ENCODE data around the gene EGLN2. TPM values are rescaled to one million over a fixed set of nuclear protein-coding genes. Genes with fewer than 3 reads are reported as not detected.
"Not testable (repeated sequence)": the region's sequence is repeated elsewhere in the genome, so short reads cannot be mapped to it uniquely, and the experiment has no call there.

EGLN2 gene
- total RNA-seq, 1 donor from 2014 or later: 58.0 TPM

DNA sequence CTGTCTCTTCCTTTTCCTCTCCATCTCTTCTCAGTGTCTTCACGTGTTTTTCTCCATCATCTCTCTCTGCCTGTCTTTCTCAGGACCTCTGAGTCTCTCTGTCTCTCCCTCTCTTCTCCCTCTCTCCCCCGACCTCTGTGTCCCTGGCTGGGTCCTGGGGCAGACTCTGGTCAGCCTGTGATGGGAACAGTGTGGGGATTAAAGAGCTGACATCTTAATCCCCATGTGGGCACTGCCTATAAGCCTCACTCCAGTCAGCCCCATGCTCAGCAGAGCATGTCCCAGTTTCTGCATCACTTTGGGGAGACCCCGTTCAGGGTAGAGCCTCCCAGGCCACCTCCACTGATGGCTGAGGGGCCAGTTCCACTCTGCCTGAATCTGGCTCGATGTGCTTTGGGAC is 16.2 kb downstream of the EGLN2 start:
- DNase-seq (ENCODE audit: low spot score): no peak

DNA sequence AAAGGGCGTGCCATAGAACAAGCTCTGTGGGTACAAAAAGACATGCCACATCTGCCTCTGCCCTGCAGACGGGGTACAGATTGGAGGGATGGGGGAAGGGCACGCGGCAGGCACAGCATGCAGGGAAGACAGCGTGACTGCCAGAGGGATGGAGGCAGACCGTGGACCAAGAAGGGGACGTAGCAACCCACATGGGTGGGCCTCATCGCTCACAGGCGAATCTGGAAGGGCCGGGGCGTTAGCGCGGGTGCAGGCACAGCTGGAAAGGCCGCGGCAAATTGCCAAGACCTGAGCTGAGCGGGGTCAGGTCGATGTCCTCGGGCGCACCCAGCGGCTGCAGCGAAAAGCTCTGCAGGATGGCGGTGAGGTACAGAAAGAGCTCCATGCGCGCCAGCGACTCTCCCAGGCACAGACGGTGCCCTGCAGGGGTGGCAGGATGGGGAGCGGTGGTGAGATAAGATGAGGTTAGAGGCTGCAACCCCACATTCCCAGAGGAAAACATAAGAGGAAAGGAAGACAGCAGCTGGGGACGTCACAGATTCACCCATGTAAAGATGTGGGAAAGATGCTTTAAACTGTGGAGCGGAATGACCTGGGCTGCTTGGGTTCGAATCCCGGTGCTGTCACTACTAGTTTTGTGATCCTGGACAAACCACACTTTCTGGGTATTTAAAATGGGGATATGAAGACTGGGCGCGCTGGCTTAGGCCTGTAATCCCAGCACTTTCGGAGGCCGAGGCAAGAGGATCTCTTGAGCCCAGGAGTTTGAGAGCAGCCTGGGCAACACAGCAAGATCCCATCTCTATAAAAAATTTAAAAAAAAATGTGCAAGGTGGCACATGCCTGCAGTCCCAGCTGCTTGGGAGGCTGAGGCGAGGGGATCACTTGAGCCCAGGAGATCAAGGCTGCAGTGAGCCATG is 19.7 kb downstream of the EGLN2 start:
- DNase-seq (ENCODE audit: low spot score): peak; percentile 69

DNA sequence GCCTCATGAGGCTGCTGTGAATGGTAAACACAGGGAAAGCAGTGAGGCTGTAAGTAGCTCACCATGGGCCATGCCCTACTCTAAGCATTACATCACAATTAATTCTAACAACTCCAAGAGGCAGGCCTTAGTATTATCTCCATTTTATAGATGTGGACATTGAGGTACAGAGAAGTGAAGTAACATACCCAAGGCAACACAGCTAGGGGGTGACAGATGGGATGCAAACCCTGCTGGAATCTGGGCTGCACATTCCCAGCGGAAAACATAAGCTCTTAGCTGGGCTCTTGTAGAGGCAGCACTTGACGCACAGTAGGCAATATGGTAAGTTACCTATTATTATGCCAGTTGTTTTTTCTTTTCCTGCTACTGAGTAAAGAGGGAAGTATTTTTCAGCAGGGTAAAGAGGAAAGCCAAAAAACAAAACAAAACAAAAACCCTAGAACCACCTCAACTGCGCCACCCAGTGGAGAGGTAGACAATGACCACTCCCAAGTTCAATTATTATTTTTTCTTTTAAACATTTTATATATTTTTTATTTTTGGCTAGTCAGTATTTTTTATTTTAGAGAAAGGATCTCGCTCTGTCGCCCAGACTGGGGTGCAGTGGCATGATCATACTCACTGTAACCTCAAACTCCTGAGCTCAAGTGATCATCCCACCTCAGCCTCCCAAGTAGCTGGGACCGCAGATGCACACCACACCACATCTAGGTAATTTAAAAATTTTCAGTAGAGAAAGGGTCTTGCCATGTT is 20.7 kb downstream of the EGLN2 start:
- not testable (repeated sequence) for DNase-seq (ENCODE audit: low spot score)

DNA sequence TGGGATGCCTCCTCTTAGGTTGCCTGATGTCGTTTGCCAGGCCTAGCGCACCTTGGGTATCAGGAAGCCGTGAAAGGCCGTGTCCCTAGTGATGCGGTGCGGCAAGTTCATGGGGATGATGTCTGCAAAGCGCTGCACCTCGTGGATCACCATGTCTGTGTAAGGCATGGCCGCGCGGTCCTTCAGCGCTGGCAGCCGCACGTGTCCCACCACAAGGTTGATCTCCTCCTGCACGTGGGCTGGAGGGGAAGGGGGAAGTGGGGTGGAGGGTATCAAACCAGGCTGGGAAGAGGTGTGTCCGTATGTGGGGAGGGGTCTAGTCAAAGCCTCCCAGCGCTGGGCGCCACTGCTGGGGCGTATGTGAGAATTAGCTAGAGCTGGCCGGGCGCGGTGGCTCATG is 23.2 kb downstream of the EGLN2 start:
- no peak for DNase-seq (ENCODE audit: low spot score)

DNA sequence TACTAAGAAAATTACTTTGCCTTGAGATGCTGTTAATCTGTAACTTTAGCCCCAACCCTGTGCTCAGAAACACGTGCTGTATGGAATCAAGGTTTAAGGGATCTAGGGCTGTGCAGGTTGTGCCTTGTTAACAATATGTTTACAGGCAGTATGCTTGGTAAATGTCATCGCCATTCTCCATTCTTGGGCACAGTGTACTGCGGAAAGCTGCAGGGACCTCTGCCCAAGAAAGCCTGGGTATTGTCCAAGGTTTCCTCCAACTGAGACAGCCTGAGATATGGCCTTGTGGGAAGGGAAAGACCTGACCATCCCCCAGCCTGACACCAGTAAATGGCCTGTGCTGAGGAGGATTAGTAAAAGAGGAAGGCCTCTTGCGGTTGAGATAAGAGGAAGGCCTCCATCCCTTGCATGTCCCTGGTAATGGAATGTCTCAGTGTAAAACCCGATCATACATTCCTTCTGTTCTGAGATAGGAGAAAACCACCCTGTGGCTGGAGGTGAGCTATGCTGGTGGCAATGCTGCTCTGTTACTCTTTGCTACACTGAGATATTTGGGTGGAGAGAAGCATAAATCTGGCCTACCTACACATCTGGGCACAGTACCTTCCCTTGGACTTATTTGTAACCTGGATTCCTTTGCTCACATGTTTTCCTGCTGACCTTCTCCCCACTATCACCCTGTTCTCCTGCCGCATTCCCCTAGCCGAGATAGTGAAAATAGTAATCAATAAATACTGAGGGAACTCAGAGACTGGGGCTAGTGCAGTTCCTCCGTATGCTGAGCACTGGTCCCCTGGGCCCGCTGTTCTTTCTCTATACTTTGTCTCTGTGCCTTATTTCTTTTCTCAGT is 23.9 kb downstream of the EGLN2 start:
- peak; percentile 81 for DNase-seq (ENCODE audit: low spot score)

DNA sequence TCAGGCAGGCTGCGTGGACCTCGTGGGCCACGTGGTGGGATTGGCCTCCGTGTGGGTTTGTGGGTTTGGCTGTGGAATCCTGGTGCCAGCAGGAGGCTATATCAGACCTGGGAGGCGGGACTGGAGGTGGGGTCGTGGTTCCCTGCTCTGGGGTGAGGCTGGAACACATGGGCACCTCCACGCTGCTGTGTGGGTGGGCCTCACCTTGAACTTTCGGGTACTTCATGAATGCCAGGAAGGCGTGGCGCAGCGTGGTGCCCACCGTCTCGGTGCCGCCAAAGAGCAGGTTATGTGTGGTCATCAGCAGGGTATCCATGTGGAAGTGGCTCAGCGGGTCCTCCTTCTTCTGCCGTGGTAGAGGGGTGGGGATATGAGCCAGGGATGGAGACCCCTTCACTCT is 25.9 kb downstream of the EGLN2 start:
- DNase-seq (ENCODE audit: low spot score): not testable (repeated sequence)

DNA sequence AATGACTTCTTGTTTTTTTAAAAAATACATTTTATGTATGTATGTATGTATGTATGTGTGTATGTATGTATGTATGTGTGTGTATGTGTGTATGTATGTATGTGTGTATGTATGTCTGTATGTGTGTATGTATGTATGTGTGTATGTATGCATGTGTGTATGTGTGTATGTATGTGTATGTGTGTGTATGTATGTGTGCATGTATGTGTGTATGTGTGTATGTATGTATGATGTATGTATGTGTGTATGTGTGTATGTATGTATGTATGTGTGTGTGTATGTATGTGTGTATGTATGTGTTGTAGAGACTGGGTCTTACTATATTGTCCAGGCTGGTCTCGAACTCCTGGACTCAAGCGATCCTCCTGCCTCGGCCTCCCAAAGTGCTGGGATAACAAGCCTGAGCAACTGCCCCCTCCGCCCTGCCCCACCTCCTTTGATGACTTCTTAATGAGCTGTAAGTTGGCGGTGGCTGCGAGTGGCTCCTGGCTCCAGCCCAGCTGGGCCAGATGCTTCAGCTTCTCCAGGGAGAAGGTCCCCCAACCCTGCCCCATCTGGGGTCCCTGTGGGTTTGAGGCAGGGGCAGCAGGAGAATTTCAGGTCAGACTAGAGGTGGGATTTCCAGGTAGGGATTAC is 26.6 kb downstream of the EGLN2 start:
- DNase-seq (ENCODE audit: low spot score): not testable (repeated sequence)

DNA sequence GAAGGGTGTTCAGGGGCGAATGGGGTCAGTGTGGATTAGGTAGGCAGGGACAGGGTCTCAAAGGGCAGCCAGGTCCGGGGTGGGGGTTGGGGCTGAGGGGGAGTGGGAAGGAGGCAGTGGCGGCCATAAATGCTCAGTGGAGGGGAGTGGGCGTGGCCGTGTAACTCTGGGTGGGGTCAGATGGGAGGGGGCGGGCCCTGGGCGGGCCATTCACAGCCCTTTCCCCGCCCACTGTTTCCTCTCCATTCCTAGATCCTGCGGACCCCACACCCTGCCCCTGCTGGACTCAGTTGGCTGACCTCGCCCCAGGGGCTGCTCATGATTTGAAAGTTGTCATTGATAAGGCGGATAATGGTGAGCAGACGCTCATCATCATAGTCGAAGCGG is 27.3 kb downstream of the EGLN2 start:
- not testable (repeated sequence) for DNase-seq (ENCODE audit: low spot score)

DNA sequence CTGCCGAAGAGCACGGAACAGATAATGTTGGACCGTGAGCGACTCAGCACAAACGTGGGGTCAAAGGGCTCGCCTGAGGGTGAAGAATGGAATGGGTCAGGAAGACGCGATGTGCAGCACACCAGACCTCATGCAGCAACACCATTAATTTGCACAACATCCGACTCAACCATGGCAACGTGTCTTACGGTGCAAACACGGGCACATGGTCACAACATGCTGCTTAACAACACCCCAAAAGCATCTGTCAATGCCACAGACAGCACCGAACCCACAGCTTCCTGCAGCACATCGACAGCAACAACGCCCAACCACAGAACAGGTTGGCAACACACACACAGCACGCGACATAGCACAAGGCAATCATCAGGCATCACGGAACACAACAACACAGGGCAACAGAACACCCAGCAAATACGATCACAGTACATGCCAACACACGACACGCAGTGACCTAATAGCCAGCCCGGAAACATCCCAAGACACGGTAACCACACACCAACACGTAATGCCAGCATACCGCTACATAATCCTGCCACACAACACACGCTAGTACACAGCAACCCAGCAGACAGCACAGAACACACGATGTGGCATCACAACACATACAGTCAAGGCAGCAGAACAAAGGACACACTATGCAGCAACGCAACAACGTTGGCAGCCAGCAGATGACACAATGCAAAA is 27.9 kb downstream of the EGLN2 start:
- DNase-seq (ENCODE audit: low spot score): not testable (repeated sequence)

DNA sequence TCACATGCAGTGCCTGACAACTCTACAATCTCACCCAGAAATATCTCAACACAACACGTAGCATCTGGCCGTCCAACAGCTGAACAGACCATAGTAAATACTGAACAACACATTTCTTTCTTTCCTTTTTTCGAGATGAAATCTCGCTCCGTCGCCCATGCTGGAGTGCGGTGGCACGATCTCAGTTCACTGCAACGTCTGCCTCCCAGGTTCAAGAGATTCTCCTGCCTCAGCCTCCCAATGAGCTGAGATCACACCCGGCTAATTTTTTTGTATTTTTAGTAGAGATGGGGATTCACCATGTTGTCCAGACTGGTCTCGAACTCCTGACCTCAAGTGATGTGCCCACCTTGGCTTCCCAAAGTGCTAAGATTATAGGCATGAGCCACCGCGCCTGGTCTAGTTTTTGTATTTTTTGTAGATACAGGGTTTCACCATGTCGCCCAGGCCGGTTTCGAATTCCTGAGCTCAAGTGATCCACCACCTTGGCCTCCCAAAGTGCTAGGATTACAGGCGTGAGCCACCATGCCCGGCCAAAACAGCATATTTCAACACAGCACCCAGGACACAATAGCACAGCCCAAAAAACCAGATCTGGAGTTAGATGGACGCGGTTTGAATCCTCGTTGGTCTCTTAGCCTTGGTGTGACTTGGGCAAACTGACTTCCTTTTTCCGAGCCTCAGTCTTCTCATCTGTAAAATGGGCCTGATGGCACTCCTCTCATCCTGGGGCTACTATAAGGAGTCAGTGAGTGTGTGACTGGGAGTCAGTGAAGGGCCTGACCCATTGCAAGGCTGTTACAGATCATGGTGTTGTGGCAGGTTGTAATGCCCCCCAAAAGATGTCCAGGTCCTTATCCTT is 28.6 kb downstream of the EGLN2 start:
- DNase-seq (ENCODE audit: low spot score): no peak

DNA sequence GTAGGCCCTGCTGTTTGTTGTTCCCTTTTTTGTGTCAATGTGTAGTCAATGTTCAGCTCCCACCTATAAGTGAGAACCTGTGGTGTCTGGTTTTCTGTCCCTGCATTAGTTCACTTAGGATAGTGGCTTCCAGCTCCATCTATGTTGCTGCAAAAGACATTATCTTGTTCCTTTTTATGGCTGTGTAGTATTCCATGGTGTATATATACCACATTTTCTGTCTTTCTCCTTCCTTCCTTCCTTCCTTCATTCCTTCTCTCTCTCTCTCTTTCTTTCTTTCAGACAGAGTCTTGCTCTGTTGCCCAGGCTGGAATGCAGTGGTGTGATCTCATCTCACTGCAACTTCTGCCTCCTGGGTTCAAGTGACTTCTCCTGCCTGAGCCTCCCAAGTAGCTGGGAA is 30.2 kb downstream of the EGLN2 start:
- no peak for DNase-seq (ENCODE audit: low spot score)

DNA sequence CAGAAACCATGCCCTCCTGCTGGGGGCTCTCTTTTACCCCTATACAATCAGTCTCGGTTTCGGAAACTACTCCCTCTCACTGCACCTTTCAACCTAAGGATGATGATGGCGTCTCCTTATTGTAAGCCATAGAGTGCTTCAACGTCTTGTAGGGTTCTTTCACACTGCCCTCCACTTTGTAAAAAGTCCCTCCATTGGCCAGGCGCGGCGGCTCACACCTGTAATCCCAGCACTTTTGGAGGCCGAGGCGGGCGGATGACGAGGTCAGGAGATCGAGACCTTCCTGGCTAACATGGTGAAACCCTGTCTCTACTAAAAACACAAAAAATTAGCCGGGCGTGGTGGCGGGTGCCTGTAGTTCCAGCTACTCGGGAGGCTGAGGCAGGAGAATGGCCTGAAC is 31.8 kb downstream of the EGLN2 start:
- not testable (repeated sequence) for DNase-seq (ENCODE audit: low spot score)

DNA sequence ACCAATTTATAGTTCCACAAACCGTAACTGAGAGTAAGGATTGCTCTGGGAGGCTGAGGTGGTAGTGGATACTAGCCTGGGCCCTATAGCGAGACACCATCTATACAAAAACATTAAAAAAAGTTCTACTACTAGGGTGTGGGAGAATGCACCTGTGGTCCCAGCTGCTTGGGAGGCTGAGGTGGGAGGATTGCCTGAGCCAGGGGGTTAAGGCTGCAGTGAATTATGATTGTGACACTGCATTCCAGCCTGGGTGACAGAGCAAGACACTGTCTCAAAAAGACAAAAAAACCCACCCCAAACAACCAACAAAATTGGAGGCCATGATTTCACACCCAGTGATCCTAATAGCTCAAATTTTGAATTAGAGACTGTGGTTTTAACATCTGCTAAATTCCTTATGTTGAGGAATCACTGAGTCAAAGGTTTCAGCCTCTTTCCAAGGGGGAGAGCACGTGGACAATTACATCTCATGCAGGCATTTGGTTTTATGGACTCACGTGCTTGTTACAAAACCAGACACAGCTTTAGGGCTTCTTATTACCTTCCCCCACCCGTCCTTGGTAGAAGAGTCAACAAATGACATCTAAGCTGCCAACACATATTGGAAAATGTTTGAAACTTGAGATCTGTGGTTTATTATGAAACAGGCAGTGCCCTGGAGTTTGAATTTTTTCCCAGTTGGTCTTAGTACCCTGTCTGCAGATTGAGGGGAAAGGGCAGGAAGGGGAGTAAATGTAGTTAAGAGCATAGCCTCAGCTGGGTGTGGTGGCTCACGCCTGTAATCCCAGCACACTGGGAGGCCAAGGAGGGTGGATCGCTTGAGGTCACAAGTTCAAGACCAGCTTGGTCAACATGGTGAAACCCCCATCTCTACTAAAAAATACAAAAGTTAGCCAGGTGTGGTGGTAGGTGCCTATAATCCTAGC is 32.8 kb downstream of the EGLN2 start:
- peak; percentile 93 for DNase-seq (ENCODE audit: low spot score)

DNA sequence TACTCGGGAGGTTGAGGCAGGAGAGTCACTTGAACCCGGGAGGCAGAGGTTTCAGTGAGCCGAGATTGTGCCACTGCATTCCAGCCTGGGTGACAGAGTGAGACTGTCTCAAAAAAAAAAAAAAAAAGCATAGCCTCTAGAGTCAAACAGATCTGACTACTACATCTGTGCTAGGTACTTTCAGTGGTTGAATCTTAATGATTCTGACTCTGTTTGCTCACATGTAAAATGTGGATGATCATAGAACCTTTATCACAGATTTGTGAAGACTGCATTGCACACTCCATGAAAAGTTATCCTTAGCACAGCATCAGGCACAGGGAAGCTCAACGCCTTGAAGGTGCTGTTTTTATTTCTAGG is 33.4 kb downstream of the EGLN2 start:
- DNase-seq (ENCODE audit: low spot score): not testable (repeated sequence)

DNA sequence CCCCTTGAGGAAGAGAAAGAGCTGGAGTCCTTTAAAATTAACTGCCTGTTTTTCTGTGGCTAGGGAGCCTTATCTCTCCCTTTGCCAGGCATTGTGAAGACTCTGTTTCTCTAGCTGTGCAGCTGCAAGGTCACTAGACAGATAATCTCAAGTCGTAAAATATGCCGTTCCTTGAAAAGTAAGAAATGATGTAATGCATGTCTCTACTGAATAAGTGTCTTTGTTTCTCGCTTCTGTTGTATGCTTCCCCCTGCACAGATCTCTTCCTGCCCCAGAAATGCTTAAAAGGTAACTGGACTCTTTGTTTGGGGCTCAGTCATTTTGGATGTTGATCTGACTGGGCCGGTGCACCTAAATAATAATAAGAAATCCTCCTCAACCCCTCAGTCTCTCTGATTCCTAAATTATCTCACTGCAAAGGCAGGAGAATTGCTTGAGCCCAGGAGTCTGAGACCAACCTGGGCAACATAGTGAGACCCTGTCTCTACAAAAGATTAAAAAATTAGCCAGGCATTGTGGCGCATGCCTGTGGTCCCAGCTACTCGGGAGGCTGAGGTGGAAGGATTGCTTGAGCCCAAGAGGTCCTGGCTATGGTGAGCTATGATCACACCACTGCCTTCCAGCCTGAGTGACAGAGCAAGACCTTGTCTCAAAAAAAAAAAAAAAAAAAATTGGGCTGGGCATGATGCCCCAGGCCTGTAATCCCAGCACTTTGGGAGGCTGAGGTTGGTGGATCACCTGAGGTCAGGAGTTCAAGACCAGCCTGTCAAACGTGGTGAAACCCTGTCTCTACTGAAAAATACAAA is 34.9 kb downstream of the EGLN2 start:
- not testable (repeated sequence) for DNase-seq (ENCODE audit: low spot score)

DNA sequence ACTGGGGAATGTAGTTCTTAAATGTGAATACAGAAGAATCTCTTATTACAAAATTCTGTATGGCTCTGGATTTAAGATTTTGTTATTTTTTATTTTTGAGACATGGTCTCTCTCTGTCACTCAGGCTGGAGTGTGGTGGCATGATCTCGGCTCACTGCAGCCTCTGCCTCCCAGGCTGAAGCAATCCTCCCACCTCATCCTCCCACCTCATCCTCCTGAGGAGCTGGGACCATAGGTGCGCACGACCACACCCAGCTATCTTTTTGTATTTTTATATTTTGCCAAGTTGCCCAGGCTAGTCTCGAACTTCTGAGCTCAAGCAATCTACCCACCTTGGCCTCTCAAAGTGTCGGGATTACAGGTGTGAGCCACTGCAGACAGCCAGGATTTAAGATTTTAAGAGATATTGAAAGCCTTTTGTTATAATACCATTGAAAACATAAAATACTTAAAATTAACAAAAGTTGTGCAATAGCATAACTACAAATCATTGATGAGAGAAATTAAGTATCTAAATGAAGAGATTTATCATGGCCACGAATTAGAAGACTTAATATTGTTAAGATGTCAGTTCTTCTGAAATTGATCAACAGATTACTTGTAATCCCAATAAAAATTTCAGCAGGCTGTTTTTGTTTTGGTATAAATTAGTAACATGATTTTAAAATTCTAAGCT is 37.9 kb downstream of the EGLN2 start:
- no peak for DNase-seq (ENCODE audit: low spot score)

DNA sequence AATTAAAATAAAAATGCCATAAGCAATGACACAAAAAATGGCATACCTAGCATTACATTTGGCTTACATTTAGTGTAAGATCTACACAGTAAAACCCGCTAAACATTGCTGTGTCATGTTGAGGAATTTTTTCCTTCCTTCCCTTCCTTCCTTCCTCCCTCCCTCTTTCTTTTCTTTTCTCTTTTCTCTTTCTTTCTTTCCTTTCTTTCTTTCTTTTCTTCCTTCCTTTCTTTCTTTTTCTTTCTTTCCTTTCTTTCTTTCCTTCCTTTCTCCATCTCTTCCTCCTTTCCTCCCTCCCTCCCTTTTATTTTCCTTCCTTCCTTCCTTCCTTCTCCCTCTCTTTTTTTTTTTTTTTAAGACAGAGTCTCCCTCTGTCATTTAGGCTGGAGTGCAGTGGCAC is 39.5 kb downstream of the EGLN2 start:
- DNase-seq (ENCODE audit: low spot score): not testable (repeated sequence)
